NCI-H524 treated with DMSO at 0.1 percent for 48 hours (cell line): ENCODE results near the gene GRAMD1B.

Source experiments
- DNase-seq: peaks from one replicate; lab custom pipeline; 2025; lab: John Stamatoyannopoulos, UW

The GRAMD1B gene

DNA sequence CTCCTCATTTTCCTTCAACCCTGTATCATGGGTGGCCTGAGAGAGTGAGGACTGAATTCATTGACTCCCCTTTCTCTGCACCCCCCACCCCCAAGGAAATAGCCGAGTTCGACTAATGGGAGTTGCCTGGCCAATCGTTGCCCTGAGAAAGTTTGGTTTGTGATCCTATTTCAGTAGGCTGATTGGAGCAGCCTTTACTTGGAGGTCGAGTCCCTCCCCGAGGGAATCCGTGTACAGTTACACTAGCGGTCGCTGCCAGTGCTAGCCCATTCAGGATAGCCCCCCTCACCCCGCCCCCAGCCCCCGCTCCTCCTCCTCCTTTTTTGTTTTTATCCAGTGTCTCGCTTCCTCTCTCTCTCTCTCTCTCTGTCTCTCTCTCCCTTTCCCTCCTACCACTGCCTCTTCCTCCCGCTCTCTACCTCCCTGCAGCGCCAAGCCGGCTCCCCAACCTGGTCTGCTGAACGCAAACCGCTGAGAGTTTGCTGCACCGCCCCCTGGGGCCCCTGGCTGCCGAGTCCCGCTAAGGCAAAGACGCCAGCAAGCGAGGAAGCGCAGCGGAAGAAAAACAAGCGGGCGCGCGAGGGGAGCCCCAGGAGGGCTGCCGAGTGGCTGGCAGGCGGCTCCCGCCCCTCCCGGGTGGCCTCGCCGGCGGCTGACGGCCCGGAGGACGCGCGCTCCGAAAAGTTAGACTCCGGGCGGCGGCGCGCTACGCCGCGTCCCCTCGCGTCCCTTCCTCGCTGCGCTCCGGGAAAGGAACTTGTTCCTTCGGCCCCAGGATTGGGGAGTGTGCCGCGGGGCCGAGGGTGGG is at the start of gene GRAMD1B:
GRAMD1B (plus strand) TSS at position 357 of the 808 bp plus-strand sequence. CDS start 524 bp downstream, outside the sequence.
- peak; percentile 29 for DNase-seq

DNA sequence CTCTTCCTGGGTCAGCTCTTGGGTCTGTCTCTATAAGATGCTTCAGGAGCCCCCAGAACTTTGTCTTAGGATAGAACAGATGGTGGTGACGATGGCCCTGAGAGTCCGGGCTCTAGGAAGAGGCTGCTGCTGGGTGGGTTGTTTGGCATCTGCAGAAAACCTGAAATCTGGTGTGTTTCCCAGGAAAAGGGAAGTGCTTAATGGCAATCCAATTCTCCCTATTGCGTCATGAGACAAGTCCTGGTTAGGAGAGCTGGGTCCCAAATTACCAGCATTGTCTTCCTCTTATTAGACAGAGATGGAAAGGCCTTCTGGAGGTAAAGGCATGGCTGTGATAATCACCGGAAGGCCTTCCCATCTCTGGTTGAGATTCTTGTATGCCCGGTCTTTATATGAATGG is 48.9 kb upstream of the GRAMD1B start:
- no peak for DNase-seq

GRCh38 chr11:123381817-123382554 is 48.1 kb upstream of the GRAMD1B start:
- no peak for DNase-seq

DNA sequence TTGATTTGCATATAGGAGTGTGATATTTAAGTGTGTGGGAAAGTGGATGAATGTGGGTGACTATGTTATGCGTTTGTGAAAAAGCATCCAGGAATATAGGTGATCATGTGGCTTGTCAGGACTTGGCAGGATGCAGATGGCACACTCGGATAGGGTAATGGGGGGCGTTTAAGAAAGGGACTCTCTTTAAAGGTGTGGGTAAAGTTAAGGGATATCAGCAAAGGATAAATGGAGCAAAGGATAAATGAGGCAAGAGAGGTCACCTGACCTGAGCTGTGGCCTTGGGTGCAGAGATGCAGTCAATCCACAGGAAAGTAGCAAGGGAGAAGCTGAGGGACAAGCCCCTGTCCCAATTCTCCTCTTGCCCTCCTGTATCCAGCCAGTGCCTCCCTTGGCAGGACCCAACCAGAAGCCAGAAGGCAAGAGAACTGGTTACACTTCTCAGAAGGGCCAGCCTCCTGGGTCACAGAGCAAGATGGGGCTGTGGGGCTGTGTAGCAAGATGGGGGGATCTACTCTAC is 47.5 kb upstream of the GRAMD1B start:
- DNase-seq = no peak

GRCh38 chr11:123384116-123384515 is 46.0 kb upstream of the GRAMD1B start:
- no peak for DNase-seq

- DNase-seq = no peak
Observed at GRCh38 chr11:123386796-123387510, 43.1 kb upstream of the GRAMD1B start.

- no peak for DNase-seq
Observed at GRCh38 chr11:123388640-123389039, 41.4 kb upstream of the GRAMD1B start.

DNA sequence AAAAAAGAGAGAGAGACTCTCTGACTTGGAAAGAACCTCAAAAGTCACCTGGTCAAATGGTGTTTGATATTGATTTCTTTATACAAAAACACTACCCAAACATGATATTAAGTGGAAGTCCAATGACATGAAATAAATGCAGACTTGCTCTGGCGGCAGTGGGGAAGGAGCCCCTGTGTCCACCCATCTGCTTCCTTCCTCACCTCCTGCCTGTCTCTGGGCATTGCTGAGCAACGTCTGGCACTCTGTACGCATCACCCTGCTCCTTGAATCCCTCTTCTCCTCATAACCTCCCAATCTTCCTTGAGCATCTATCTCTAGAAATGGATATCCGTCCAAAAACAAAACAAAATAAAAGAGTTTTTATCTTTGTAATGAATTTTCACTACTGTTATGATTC is 39.9 kb upstream of the GRAMD1B start:
- no peak for DNase-seq

GRCh38 chr11:123391646-123392348 is 38.3 kb upstream of the GRAMD1B start:
- DNase-seq = no peak

DNA sequence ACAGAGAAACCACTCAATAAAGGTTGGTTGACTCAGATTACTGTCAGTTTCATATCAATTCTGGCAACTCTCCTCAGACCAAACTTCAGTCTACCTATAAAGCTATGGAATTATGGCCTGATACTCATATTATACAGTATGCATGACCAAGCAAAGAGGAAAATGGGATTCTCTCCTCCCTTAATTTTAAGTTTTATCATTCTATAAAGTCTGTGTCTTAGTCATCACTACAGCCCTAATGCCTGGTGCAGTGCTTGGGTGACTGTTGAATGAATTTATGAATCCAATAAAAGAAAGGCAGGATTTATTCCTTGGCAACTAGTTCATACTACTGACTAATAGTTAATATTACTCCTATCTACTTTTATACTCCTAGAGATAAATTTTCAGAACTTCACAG is 37.6 kb upstream of the GRAMD1B start:
- DNase-seq = no peak

- DNase-seq = no peak
Observed at GRCh38 chr11:123392844-123393243, 37.2 kb upstream of the GRAMD1B start.

- no peak for DNase-seq
Observed at GRCh38 chr11:123393312-123393927, 36.6 kb upstream of the GRAMD1B start.

- no peak for DNase-seq
Observed at GRCh38 chr11:123404676-123405075, 25.4 kb upstream of the GRAMD1B start.

GRCh38 chr11:123405123-123405592 is 24.9 kb upstream of the GRAMD1B start:
- peak; percentile 74 for DNase-seq

DNA sequence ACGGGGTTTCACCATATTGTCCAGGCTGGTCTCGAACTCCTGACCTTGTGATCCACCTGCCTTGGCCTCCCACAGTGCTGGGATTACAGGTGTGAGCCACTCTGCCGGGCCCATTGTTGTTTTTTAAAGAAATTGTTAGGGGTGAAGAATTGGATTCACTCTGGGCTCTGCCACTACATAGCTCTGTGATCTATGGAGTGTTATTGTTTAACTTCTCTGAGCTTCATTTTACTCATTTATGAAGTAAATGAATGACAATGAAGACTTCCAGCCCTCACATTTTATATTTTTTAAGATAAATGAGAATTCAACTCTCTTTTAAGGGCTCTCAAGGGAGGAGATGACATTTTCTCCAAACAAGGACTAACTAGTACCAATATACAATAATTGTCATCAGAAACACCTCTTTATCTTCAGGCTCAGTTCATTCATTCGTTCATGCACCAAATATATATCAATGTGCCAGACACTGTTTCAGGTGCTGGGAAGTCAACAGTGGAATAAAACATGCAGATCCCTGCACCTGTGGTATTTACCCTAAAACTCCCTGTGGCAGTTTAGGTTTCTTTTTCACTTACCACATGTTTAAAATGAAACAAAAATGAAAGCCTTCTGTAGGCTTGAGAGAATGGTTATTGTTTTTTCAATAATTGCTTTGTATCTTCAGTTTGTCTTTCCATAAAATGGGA is 23.5 kb upstream of the GRAMD1B start:
- no peak for DNase-seq

- peak; percentile 19 for DNase-seq
Observed at GRCh38 chr11:123407130-123407995, 22.7 kb upstream of the GRAMD1B start.

DNA sequence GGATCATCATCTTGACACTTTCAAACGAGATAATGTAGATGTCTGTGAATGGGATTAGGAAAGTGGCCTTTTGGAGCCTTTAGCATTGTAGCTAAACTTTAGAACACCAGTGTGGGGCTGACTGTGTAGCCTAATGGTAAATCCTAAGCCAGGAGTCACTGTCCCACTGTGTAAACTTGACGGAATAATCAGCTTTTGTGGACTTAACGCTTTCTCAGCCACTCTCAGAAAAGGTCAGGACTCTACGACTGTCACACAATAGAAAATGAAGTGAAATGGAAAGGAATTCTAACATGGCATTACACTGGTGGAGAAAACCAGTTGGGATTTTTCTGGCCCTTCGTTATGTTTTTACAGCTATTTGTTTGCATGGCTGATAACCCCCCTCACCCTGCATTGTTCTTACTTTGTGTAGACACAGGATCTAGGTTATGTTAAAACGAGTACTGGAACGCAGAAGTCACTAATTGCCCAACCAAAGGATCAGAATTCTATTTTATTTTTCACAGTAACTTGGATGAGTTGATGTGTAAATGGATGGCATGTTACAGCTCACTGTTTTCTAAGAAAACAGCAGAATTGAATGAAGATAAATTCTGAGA is 22.0 kb upstream of the GRAMD1B start:
- DNase-seq = no peak

GRCh38 chr11:123408619-123409455 is 21.2 kb upstream of the GRAMD1B start:
- DNase-seq = no peak
